ENCODE data around the gene TNNC2.
A peak's percentile ranks its signal among the peaks of the same experiment; 100 is the strongest.

The TNNC2 gene

DNA sequence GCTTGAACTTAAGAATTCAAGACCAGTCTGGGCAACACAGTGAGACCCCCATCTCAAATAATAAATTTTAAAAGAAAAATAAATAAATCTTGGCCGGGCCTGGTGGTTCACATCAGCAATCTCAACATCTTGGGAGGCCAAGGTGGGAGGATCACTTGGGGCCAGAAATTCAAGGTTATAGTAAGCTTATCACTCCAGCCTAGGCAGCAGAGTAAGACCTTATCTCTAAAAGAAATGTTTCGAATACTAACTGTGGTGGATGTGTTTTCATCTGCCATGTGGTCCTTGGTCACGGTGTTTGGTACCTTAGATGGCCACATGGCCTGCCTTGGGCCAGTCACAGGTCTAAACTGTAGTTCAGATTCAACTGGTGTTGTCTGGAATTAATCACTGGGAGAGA lies 8.9 kb downstream of the TNNC2 start:
- H3K36me3 ChIP-seq (ENCODE audit: insufficient read depth, low read length) = peaks cover 43% of the 10 kb centered on the region
- H3K27me3 ChIP-seq (ENCODE audit: insufficient read depth, low read length) = peaks cover 3% of the 10 kb centered on the region
- no peaks in the 10 kb centered on the region; the same call in 1 of the 2 replicates for H3K4me1 ChIP-seq (ENCODE audit: insufficient read depth, low read length)
- peak overlapping the region; percentile 3; the same call in 1 of the 2 replicates for H3K27ac ChIP-seq (ENCODE audit: low read depth, low read length)
- WGBS = 79% methylated on average over 3 of the region's 3 CpGs
- H3K9me3 ChIP-seq (ENCODE audit: insufficient read depth, low read depth, low read length) = no peaks in the 10 kb centered on the region
- H3K4me3 ChIP-seq (ENCODE audit: low read length) = no peak overlapping the region
- H3K9ac ChIP-seq (ENCODE audit: low read depth, low read length) = no peak overlapping the region

DNA sequence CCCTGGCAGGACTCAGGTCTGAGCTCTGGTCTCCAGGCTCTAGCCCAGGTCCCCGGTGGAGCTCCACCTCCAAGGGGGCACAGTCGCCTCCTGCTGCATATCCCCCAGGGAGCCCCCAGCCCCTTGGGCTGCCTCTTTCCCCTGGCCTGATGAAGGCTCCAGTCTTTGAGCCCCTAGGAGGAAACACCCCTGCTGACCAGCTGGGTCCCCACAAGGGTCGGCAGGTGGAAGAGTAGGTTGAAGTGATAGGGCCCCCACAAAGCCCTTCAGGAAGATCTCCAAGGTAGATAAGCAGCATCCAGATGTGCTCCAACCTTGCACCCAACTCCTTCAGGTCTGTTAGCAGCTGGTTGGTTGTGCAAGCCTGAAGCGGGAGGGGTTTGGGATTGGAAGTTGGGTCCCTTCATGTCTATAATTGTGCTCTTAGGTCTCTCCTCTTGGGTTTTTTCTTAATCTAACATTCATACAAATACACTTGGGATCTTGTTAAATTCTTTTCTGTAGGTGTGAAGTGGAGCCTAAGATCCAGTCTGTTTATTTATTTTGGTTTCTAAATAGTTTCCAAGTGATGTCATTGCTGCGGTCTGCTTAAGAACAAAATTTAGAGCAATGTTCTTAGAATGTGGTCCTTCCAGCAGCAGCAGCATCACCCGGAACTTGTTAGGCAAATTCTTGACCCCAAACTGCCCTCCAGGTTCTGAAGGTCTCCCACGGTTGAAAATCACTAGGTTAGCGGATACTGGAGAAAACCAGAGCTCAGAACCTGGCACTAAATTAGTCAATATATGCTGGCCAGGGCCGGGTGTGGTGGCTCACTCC lies 9.5 kb downstream of the TNNC2 start:
- peaks cover 44% of the 10 kb centered on the region for H3K36me3 ChIP-seq (ENCODE audit: insufficient read depth, low read length)
- H3K4me1 ChIP-seq (ENCODE audit: insufficient read depth, low read length) = no peaks in the 10 kb centered on the region
- 88% methylated on average over 8 of the region's 9 CpGs for WGBS
- no peak overlapping the region for H3K4me3 ChIP-seq (ENCODE audit: low read length)
- H3K27me3 ChIP-seq (ENCODE audit: insufficient read depth, low read length) = no peaks in the 10 kb centered on the region
- H3K27ac ChIP-seq (ENCODE audit: low read depth, low read length) = peak overlapping the region; percentile 61; the same call in 1 of the 2 replicates
- no peak overlapping the region for H3K9ac ChIP-seq (ENCODE audit: low read depth, low read length)
- no peaks in the 10 kb centered on the region for H3K9me3 ChIP-seq (ENCODE audit: insufficient read depth, low read depth, low read length)

DNA sequence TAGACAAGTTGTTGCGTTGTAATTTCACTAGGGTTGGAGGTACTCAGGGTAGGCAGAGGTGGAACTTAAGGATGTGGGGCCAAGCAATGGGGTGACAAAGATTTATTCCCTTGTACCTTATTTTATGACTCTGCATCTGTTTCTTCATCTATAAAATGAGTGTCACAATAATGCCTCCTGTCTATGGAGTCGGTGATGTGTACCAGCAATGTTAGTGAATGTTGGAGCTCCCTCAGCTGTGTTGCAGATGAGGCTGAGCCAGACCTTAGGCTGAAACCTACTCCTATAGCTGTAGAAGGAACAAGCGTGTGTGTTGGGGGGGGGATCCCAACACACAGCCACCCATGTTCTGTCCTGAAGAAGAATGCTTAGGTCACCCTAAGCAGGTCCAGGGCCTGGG lies 10.2 kb downstream of the TNNC2 start:
- peak overlapping the region; percentile 61; the same call in 1 of the 2 replicates for H3K27ac ChIP-seq (ENCODE audit: low read depth, low read length)
- H3K9ac ChIP-seq (ENCODE audit: low read depth, low read length) = no peak overlapping the region
- H3K4me3 ChIP-seq (ENCODE audit: low read length) = no peak overlapping the region
- peaks cover 44% of the 10 kb centered on the region for H3K36me3 ChIP-seq (ENCODE audit: insufficient read depth, low read length)
- WGBS = 100% methylated on average over 2 of the region's 3 CpGs
- H3K27me3 ChIP-seq (ENCODE audit: insufficient read depth, low read length) = no peaks in the 10 kb centered on the region
- H3K9me3 ChIP-seq (ENCODE audit: insufficient read depth, low read depth, low read length) = no peaks in the 10 kb centered on the region
- H3K4me1 ChIP-seq (ENCODE audit: insufficient read depth, low read length) = no peaks in the 10 kb centered on the region

- Histone ChIP-seq H3K9me3 (ENCODE audit: insufficient read depth, low read depth, low read length) (no peaks in the 10 kb centered on the region), H3K27ac (ENCODE audit: low read depth, low read length) (no peak overlapping the region), H3K36me3 (ENCODE audit: insufficient read depth, low read length) (peaks cover 67% of the 10 kb centered on the region), H3K4me3 (ENCODE audit: low read length) (peak overlapping the region; percentile 25; the same call in 1 of the 2 replicates), H3K4me1 (ENCODE audit: insufficient read depth, low read length) (no peaks in the 10 kb centered on the region), H3K27me3 (ENCODE audit: insufficient read depth, low read length) (no peaks in the 10 kb centered on the region), H3K9ac (ENCODE audit: low read depth, low read length) (no peak overlapping the region)
- WGBS = 97% methylated on average over 3 of the region's 3 CpGs
Observed at GRCh38 chr20:45814314-45814713, 12.8 kb downstream of the TNNC2 start.

DNA sequence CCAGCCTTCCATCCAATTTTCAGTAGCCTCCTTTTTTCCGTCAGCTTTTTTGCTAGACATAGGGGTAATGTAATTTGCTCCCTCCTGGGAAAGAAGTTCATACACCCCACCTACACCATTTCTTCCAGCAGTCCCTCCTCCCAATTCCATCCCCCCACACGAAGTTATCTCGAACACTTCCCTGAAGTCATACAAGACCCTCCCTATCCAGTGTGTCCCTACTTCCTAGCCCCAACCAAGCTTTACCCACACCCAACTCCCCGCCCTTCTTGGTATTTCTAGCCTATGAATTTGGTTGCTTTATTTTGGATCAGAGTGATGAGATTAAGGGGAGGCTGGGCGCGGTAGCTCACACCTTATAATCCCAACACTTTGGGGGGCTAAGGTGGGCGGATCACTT lies 13.6 kb downstream of the TNNC2 start:
- Histone ChIP-seq H3K9ac (ENCODE audit: low read depth, low read length) (peak overlapping the region; percentile 85), H3K9me3 (ENCODE audit: insufficient read depth, low read depth, low read length) (no peaks in the 10 kb centered on the region), H3K27ac (ENCODE audit: low read depth, low read length) (no peak overlapping the region), H3K27me3 (ENCODE audit: insufficient read depth, low read length) (no peaks in the 10 kb centered on the region), H3K4me1 (ENCODE audit: insufficient read depth, low read length) (no peaks in the 10 kb centered on the region), H3K36me3 (ENCODE audit: insufficient read depth, low read length) (peaks cover 75% of the 10 kb centered on the region), H3K4me3 (ENCODE audit: low read length) (peak overlapping the region; percentile 97)
- 43% methylated on average over 4 of the region's 7 CpGs for WGBS

DNA sequence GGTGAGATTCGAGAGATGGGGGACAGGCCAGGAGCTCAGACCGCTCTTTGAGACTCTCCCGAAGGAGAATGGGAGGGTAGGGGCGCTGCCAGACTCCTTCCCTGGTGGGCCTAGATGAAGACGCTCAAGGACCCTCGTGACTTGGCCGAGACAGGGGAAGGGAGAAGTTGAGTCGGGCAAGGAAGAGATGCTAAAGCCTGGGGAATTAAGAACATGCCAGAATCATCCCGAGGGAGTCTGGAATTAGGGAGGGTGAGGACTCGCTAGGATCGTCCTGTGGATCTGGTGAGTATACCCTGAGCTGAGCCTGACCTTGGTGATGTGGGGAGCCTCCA lies 14.1 kb downstream of the TNNC2 start:
- Histone ChIP-seq H3K27ac (ENCODE audit: low read depth, low read length) (peak overlapping the region; percentile 77), H3K36me3 (ENCODE audit: insufficient read depth, low read length) (peaks cover 76% of the 10 kb centered on the region)
- 2% methylated on average over 11 of the region's 11 CpGs for WGBS

GRCh38 chr20:45812157-45813005 lies 14.7 kb downstream of the TNNC2 start, which contains the start of gene UBE2C:
Gene UBE2C, plus strand, starts transcription at chr20:45812644. Its CDS starts 52 bp downstream, at chr20:45812696.
- H3K27ac ChIP-seq (ENCODE audit: low read depth, low read length) = peak within 1 kb of the TSS; percentile 77
- WGBS = 3% methylated on average over 65 of the region's 65 CpGs
- H3K4me1 ChIP-seq (ENCODE audit: insufficient read depth, low read length) = no peaks in the 10 kb centered on the region
- peaks cover 74% of the 10 kb centered on the region for H3K36me3 ChIP-seq (ENCODE audit: insufficient read depth, low read length)
- H3K27me3 ChIP-seq (ENCODE audit: insufficient read depth, low read length) = no peaks in the 10 kb centered on the region
- H3K9ac ChIP-seq (ENCODE audit: low read depth, low read length) = peak within 1 kb of the TSS; percentile 85
- no peaks in the 10 kb centered on the region for H3K9me3 ChIP-seq (ENCODE audit: insufficient read depth, low read depth, low read length)
- peak within 1 kb of the TSS; percentile 97 for H3K4me3 ChIP-seq (ENCODE audit: low read length)

More for the DNA sequence above, 14.1 kb downstream of the TNNC2 start:
- H3K9me3 ChIP-seq (ENCODE audit: insufficient read depth, low read depth, low read length) = no peaks in the 10 kb centered on the region
- H3K27me3 ChIP-seq (ENCODE audit: insufficient read depth, low read length) = no peaks in the 10 kb centered on the region
- H3K4me3 ChIP-seq (ENCODE audit: low read length) = peak overlapping the region; percentile 97
- no peaks in the 10 kb centered on the region for H3K4me1 ChIP-seq (ENCODE audit: insufficient read depth, low read length)
- H3K9ac ChIP-seq (ENCODE audit: low read depth, low read length) = peak overlapping the region; percentile 85

GRCh38 chr20:45810191-45810970 lies 16.7 kb downstream of the TNNC2 start:
- no peak overlapping the region for H3K27ac ChIP-seq (ENCODE audit: low read depth, low read length)
- H3K9ac ChIP-seq (ENCODE audit: low read depth, low read length) = no peak overlapping the region
- H3K27me3 ChIP-seq (ENCODE audit: insufficient read depth, low read length) = no peaks in the 10 kb centered on the region
- peaks cover 68% of the 10 kb centered on the region for H3K36me3 ChIP-seq (ENCODE audit: insufficient read depth, low read length)
- WGBS = 98% methylated on average over 6 of the region's 8 CpGs
- no peaks in the 10 kb centered on the region for H3K9me3 ChIP-seq (ENCODE audit: insufficient read depth, low read depth, low read length)
- H3K4me3 ChIP-seq (ENCODE audit: low read length) = no peak overlapping the region
- no peaks in the 10 kb centered on the region for H3K4me1 ChIP-seq (ENCODE audit: insufficient read depth, low read length)

GRCh38 chr20:45801851-45802250 lies 25.3 kb downstream of the TNNC2 start:
- Histone ChIP-seq H3K27me3 (ENCODE audit: insufficient read depth, low read length) (no peaks in the 10 kb centered on the region), H3K9ac (ENCODE audit: low read depth, low read length) (no peak overlapping the region), H3K36me3 (ENCODE audit: insufficient read depth, low read length) (peaks cover 61% of the 10 kb centered on the region), H3K4me3 (ENCODE audit: low read length) (no peak overlapping the region), H3K9me3 (ENCODE audit: insufficient read depth, low read depth, low read length) (no peaks in the 10 kb centered on the region), H3K4me1 (ENCODE audit: insufficient read depth, low read length) (no peaks in the 10 kb centered on the region), H3K27ac (ENCODE audit: low read depth, low read length) (no peak overlapping the region)
- WGBS = 92% methylated on average over 7 of the region's 7 CpGs

- no peak overlapping the region for H3K4me3 ChIP-seq (ENCODE audit: low read length)
- no peak overlapping the region for H3K27ac ChIP-seq (ENCODE audit: low read depth, low read length)
- H3K36me3 ChIP-seq (ENCODE audit: insufficient read depth, low read length) = peaks cover 61% of the 10 kb centered on the region
- no peaks in the 10 kb centered on the region for H3K4me1 ChIP-seq (ENCODE audit: insufficient read depth, low read length)
- no peaks in the 10 kb centered on the region for H3K9me3 ChIP-seq (ENCODE audit: insufficient read depth, low read depth, low read length)
- H3K9ac ChIP-seq (ENCODE audit: low read depth, low read length) = no peak overlapping the region
- H3K27me3 ChIP-seq (ENCODE audit: insufficient read depth, low read length) = no peaks in the 10 kb centered on the region
- WGBS = 50% methylated on average over 4 of the region's 4 CpGs
Observed at GRCh38 chr20:45798935-45799642, 28.0 kb downstream of the TNNC2 start.
